Endodermal cell (in vitro differentiated cells): ENCODE results near the gene DNAJC18. TPM values are rescaled to one million over a fixed set of nuclear protein-coding genes. Genes with fewer than 3 reads are reported as not detected.
A peak's percentile ranks its signal among the peaks of the same experiment; 100 is the strongest.

Source experiments
- DNase-seq: peaks from one replicate; pipeline ENCODE4 v3.0.0-alpha.2; 2017
- H3K27ac ChIP-seq: 2 replicates; pipeline ENCODE4 v1.5.1; 2013; ENCODE audit warnings: mild to moderate bottlenecking, low read depth, low read length, moderate library complexity
- H3K27me3 ChIP-seq: 2 replicates; pipeline ENCODE4 v1.6.1; 2013; ENCODE audit warnings: mild to moderate bottlenecking, low read length, moderate library complexity; ENCODE audit not compliant: insufficient read depth, control insufficient read depth, poor library complexity, severe bottlenecking
- H3K36me3 ChIP-seq: 2 replicates; pipeline ENCODE4 v1.7.0; 2013; ENCODE audit warnings: mild to moderate bottlenecking, low read length, moderate library complexity; ENCODE audit not compliant: control insufficient read depth, insufficient read depth
- H3K4me1 ChIP-seq: one replicate; pipeline ENCODE4 v1.7.0; 2013; ENCODE audit warnings: low read length; ENCODE audit not compliant: control insufficient read depth, insufficient read depth
- H3K4me3 ChIP-seq: 2 replicates; pipeline ENCODE4 v1.5.1; 2013; ENCODE audit warnings: mild to moderate bottlenecking, low read length, moderate library complexity
- H3K9ac ChIP-seq: 2 replicates; pipeline ENCODE4 v1.6.1; 2013; ENCODE audit warnings: mild to moderate bottlenecking, low read length, moderate library complexity; ENCODE audit not compliant: poor library complexity, severe bottlenecking; ENCODE audit errors: extremely low read depth
- H3K9me3 ChIP-seq: 2 replicates; pipeline ENCODE4 v1.6.1; 2013; ENCODE audit warnings: mild to moderate bottlenecking, low read length, moderate library complexity; ENCODE audit not compliant: control insufficient read depth
- H3K27ac Mint-ChIP-seq: 2 replicates; pipeline ENCODE4 v1.8.0; 2020; ENCODE audit warnings: mixed read lengths
- H3K27me3 Mint-ChIP-seq: 2 replicates; pipeline ENCODE4 v1.8.0; 2021; ENCODE audit warnings: mild to moderate bottlenecking, mixed read lengths; ENCODE audit not compliant: insufficient read depth
- H3K36me3 Mint-ChIP-seq: 2 replicates; pipeline ENCODE4 v1.8.0; 2020; ENCODE audit warnings: low read depth, mixed read lengths
- H3K4me1 Mint-ChIP-seq: 2 replicates; pipeline ENCODE4 v1.8.0; 2020; ENCODE audit warnings: mixed read lengths
- H3K4me3 Mint-ChIP-seq: 2 replicates; pipeline ENCODE4 v1.8.0; 2020; ENCODE audit warnings: mild to moderate bottlenecking, moderate library complexity, mixed read lengths
- H3K9me3 Mint-ChIP-seq: 2 replicates; pipeline ENCODE4 v1.8.0; 2020; ENCODE audit warnings: mild to moderate bottlenecking, mixed read lengths
- CTCF ChIP-seq: fragments of 200-600 bp; sonication (generic); conservative IDR thresholded peaks from 2 replicates; pipeline ENCODE4 v1.5.0; 2021; ENCODE audit warnings: antibody characterized with exemption, mild to moderate bottlenecking
- WGBS, 2 experiments: methylation state at CpG; one replicate each; pipeline versions ENCODE4 v1.1.5 to v1.1.7; 2013; ENCODE audit warnings: missing lambda C conversion rate in 2 of 2, mixed read lengths in 1 of 2; ENCODE audit not compliant: insufficient coverage in 1 of 2, insufficient read length in 1 of 2; 5-methylcytosine and 5-hydroxymethylcytosine counted together
- total RNA-seq, 2 donors: library from RNA; stranded (reverse); fragmentation: NEBNext Ultra II Directional in 1 of 2; extraction: Animal tissue kit (Norgen Biotek cat#: 25700) in 1 of 2; gene quantifications; 2 replicates in 1 of 2; 3 replicates in 1 of 2; pipeline ENCODE4 v1.2.1, GENCODE V29; 2021

The DNAJC18 gene
- total RNA-seq, 2 donors from 2014 or later: 21.8 to 26.6 TPM

- H3K4me1 Mint-ChIP-seq: peaks cover 3% of the 10 kb centered on the region
- H3K27ac Mint-ChIP-seq: no peak overlapping the region
Observed at GRCh38 chr5:139377226-139377625, 62.1 kb downstream of the DNAJC18 start.

GRCh38 chr5:139376364-139376763, 63.0 kb downstream of the DNAJC18 start:
- 95 to 97% methylated on average over 5 to 7 of the region's 7 CpGs for WGBS, 2 experiments
- Mint-ChIP-seq H3K27me3 (no peaks in the 10 kb centered on the region), H3K9me3 (peaks cover 2% of the 10 kb centered on the region), H3K36me3 (peaks cover 30% of the 10 kb centered on the region), H3K27ac (no peak overlapping the region), H3K4me1 (no peaks in the 10 kb centered on the region), H3K4me3 (no peak overlapping the region)
- peaks cover 25% of the 10 kb centered on the region for H3K36me3 ChIP-seq
- no peak for DNase-seq
- no peak overlapping the region for H3K9ac ChIP-seq
- no peak overlapping the region for H3K27ac ChIP-seq
- H3K27me3 ChIP-seq: no peaks in the 10 kb centered on the region
- no peak overlapping the region for H3K4me3 ChIP-seq
- no peak for TF ChIP-seq CTCF
- H3K9me3 ChIP-seq: no peaks in the 10 kb centered on the region
- H3K4me1 ChIP-seq: no peaks in the 10 kb centered on the region

More at GRCh38 chr5:139377226-139377625, 62.1 kb downstream of the DNAJC18 start:
- Histone ChIP-seq H3K4me3 (no peak overlapping the region), H3K27me3 (no peaks in the 10 kb centered on the region), H3K27ac (no peak overlapping the region), H3K9ac (no peak overlapping the region), H3K36me3 (peaks cover 16% of the 10 kb centered on the region), H3K4me1 (peaks cover under 1% of the 10 kb centered on the region), H3K9me3 (no peaks in the 10 kb centered on the region)
- WGBS, 2 experiments: 96 to 100% methylated on average over 3 of the region's 3 CpGs
- H3K9me3 Mint-ChIP-seq: peaks cover 2% of the 10 kb centered on the region
- no peak overlapping the region for H3K4me3 Mint-ChIP-seq
- TF ChIP-seq CTCF: no peak
- H3K36me3 Mint-ChIP-seq: peaks cover 21% of the 10 kb centered on the region
- DNase-seq: peak; percentile 44
- H3K27me3 Mint-ChIP-seq: no peaks in the 10 kb centered on the region

- H3K27ac ChIP-seq: no peak overlapping the region
- H3K4me1 ChIP-seq: no peaks in the 10 kb centered on the region
- no peak overlapping the region for H3K27ac Mint-ChIP-seq
- H3K9me3 ChIP-seq: no peaks in the 10 kb centered on the region
- no peaks in the 10 kb centered on the region for H3K27me3 ChIP-seq
- H3K9ac ChIP-seq: no peak overlapping the region
- H3K27me3 Mint-ChIP-seq: no peaks in the 10 kb centered on the region
- 94 to 100% methylated on average over 1 to 2 of the region's 2 CpGs for WGBS, 2 experiments
- H3K4me1 Mint-ChIP-seq: no peaks in the 10 kb centered on the region
- H3K36me3 ChIP-seq: peaks cover 33% of the 10 kb centered on the region
- peaks cover 35% of the 10 kb centered on the region for H3K36me3 Mint-ChIP-seq
- peak; percentile 51 for DNase-seq
- peaks cover 2% of the 10 kb centered on the region for H3K9me3 Mint-ChIP-seq
- H3K4me3 ChIP-seq: no peak overlapping the region
- no peak for TF ChIP-seq CTCF
- H3K4me3 Mint-ChIP-seq: no peak overlapping the region
Observed at GRCh38 chr5:139374909-139375308, 64.4 kb downstream of the DNAJC18 start.
